H1 (cell line): ENCODE data around the gene HIVEP2. TPM values are rescaled to one million over a fixed set of nuclear protein-coding genes. Genes with fewer than 3 reads are reported as not detected.

Experiments
- CTCF ChIA-PET: fragments of 300-600 bp; sonication (Branson Sonifier 250); formaldehyde crosslinking; loops from one replicate; lab custom pipeline; 2021; ENCODE audit not compliant: partially characterized antibody; lab: Charles Lee
- POLR2A ChIA-PET: fragments of 300-600 bp; sonication (Branson Sonifier 250); formaldehyde crosslinking; loops from one replicate; lab custom pipeline; 2021; ENCODE audit warnings: inconsistent platforms; ENCODE audit not compliant: partially characterized antibody; lab: Charles Lee
- DNase-seq, 2 experiments: peaks; one replicate each; pipeline versions ENCODE4 v3.0.0 to v3.0.0-alpha.2; 2010 to 2022; ENCODE audit warnings: low spot score in 2 of 2, low read depth in 1 of 2, mixed read lengths in 1 of 2
- FAIRE-seq: peaks from 2 replicates; lab custom pipeline; 2011; peaks lifted over from hg19 to GRCh38; lab: Jason Lieb, UNC
- H2AFZ ChIP-seq: 2 replicates; pipeline ENCODE4 v1.8.1; 2012; ENCODE audit warnings: low read length, inconsistent platforms
- H2AK5ac ChIP-seq: 2 replicates; pipeline ENCODE4 v1.6.1; 2013; ENCODE audit warnings: low read depth, low read length
- H2BK120ac ChIP-seq: replicated peaks from 2 replicates; pipeline ENCODE3; 2013; ENCODE audit warnings: low read depth, low read length, inconsistent platforms
- H2BK12ac ChIP-seq: 2 replicates; pipeline ENCODE4 v1.6.1; 2013; ENCODE audit warnings: low read depth, low read length
- H2BK15ac ChIP-seq: 2 replicates; pipeline ENCODE4 v1.6.1; 2013; ENCODE audit warnings: low read length
- H2BK20ac ChIP-seq: 2 replicates; pipeline ENCODE4 v1.6.1; 2013; ENCODE audit warnings: low read length
- H2BK5ac ChIP-seq: 2 replicates; pipeline ENCODE4 v1.6.1; 2013; ENCODE audit warnings: low read depth, low read length
- H3K14ac ChIP-seq: 2 replicates; pipeline ENCODE4 v1.6.1; 2013; ENCODE audit warnings: inconsistent platforms; ENCODE audit not compliant: insufficient read length
- H3K18ac ChIP-seq: 2 replicates; pipeline ENCODE4 v1.6.1; 2013; ENCODE audit warnings: low read length; ENCODE audit errors: extremely low read depth
- H3K23ac ChIP-seq: 2 replicates; pipeline ENCODE4 v1.6.1; 2013; ENCODE audit warnings: inconsistent platforms; ENCODE audit not compliant: insufficient read length
- H3K23me2 ChIP-seq: 2 replicates; pipeline ENCODE4 v1.6.1; 2013; ENCODE audit warnings: low read depth, low read length
- H3K27ac ChIP-seq: 2 replicates; pipeline ENCODE4 v1.6.1; 2011; ENCODE audit warnings: low read depth, low read length, inconsistent platforms
- H3K27me3 ChIP-seq, 4 experiments: replicated peaks in 1 of 4; 1 replicate in 1 of 4; 2 replicates in 3 of 4; pipeline versions ENCODE4 v1.6.1 to v1.8.1; 2011 to 2013; ENCODE audit warnings: low read length in 3 of 4, mild to moderate bottlenecking in 3 of 4, inconsistent platforms in 2 of 4, mixed read lengths in 2 of 4, moderate library complexity in 1 of 4; ENCODE audit not compliant: control insufficient read depth in 3 of 4, insufficient read depth in 3 of 4; ENCODE audit errors: extremely low read depth in 1 of 4
- H3K36me3 ChIP-seq, 4 experiments: 2 replicates each; pipeline versions ENCODE4 v1.6.1 to v1.8.1; 2011 to 2013; ENCODE audit warnings: mild to moderate bottlenecking in 4 of 4, low read length in 3 of 4, moderate library complexity in 2 of 4, control low read depth in 1 of 4, inconsistent platforms in 1 of 4; ENCODE audit not compliant: insufficient read depth in 4 of 4, control insufficient read depth in 2 of 4
- H3K4ac ChIP-seq: replicated peaks from 2 replicates; pipeline ENCODE3; 2013; ENCODE audit warnings: low read length, low read depth, mixed read lengths, inconsistent platforms; ENCODE audit not compliant: insufficient read length
- H3K4me1 ChIP-seq, 4 experiments: replicated peaks in 1 of 4; 1 replicate in 1 of 4; 2 replicates in 3 of 4; pipeline versions ENCODE4 v1.6.1 to v1.8.1; 2011 to 2013; ENCODE audit warnings: low read length in 3 of 4, inconsistent platforms in 2 of 4, mixed read lengths in 1 of 4; ENCODE audit not compliant: insufficient read depth in 4 of 4, control insufficient read depth in 3 of 4
- H3K4me2 ChIP-seq, 2 experiments: 2 replicates each; pipeline versions ENCODE4 v1.6.1 to v1.8.1; 2011 to 2013; ENCODE audit warnings: low read depth in 2 of 2, low read length in 2 of 2, control low read depth in 1 of 2, inconsistent platforms in 1 of 2, mild to moderate bottlenecking in 1 of 2; ENCODE audit not compliant: insufficient read depth in 1 of 2
- H3K4me3 ChIP-seq, 4 experiments: fragments of 200-600, 300-600 bp in 1 of 4; sonication (generic), shearing (Covaris generic), sonication (Bioruptor Twin) in 1 of 4; 2 replicates each; pipeline versions ENCODE4 v1.5.1 to v1.8.1; 2011 to 2016; ENCODE audit warnings: low read length in 4 of 4, low read depth in 3 of 4, control low read depth in 2 of 4, inconsistent platforms in 2 of 4, mild to moderate bottlenecking in 2 of 4, mixed read lengths in 1 of 4, moderate library complexity in 1 of 4; ENCODE audit not compliant: insufficient read depth in 2 of 4; ENCODE audit errors: extremely low read depth in 1 of 4
- H3K56ac ChIP-seq: replicated peaks from 2 replicates; pipeline ENCODE3; 2013; ENCODE audit warnings: low read depth, mild to moderate bottlenecking, mixed read lengths, low read length, inconsistent platforms; ENCODE audit not compliant: insufficient read length
- H3K79me1 ChIP-seq: 2 replicates; pipeline ENCODE4 v1.6.1; 2013; ENCODE audit warnings: low read depth, low read length, control low read depth
- H3K79me2 ChIP-seq, 2 experiments: 2 replicates each; pipeline versions ENCODE4 v1.6.1 to v1.8.1; 2012 to 2013; ENCODE audit warnings: low read length in 2 of 2, mild to moderate bottlenecking in 2 of 2, inconsistent platforms in 1 of 2; ENCODE audit not compliant: insufficient read depth in 2 of 2, control insufficient read depth in 1 of 2
- H3K9ac ChIP-seq, 4 experiments: replicated peaks in 1 of 4; 1 replicate in 1 of 4; 2 replicates in 3 of 4; pipeline versions ENCODE4 v1.6.1 to v1.8.1; 2011 to 2013; ENCODE audit warnings: low read depth in 3 of 4, low read length in 3 of 4, control low read depth in 2 of 4, mild to moderate bottlenecking in 2 of 4, moderate library complexity in 2 of 4, inconsistent platforms in 1 of 4; ENCODE audit errors: extremely low read depth in 1 of 4
- H3K9me3 ChIP-seq, 2 experiments: 2 replicates each; pipeline versions ENCODE4 v1.6.1 to v1.8.1; 2012 to 2013; ENCODE audit warnings: mild to moderate bottlenecking in 2 of 2, moderate library complexity in 2 of 2, control low read depth in 1 of 2, inconsistent platforms in 1 of 2, low read depth in 1 of 2, low read length in 1 of 2, mixed read lengths in 1 of 2; ENCODE audit not compliant: insufficient read depth in 2 of 2
- H4K20me1 ChIP-seq, 2 experiments: replicated peaks in 1 of 2; 2 replicates each; pipeline versions ENCODE3 to v1.8.1; 2011 to 2013; ENCODE audit warnings: inconsistent platforms in 2 of 2, low read length in 2 of 2, mild to moderate bottlenecking in 1 of 2; ENCODE audit not compliant: insufficient read depth in 2 of 2, control insufficient read depth in 1 of 2
- H4K5ac ChIP-seq: 2 replicates; pipeline ENCODE4 v1.6.1; 2013; ENCODE audit warnings: low read length, low read depth, mixed read lengths, inconsistent platforms; ENCODE audit not compliant: insufficient read length
- H4K8ac ChIP-seq: 2 replicates; pipeline ENCODE4 v1.8.0; 2013; ENCODE audit warnings: mild to moderate bottlenecking, moderate library complexity, low read length, inconsistent platforms; ENCODE audit not compliant: insufficient read depth; ENCODE audit errors: extremely low read depth
- H4K91ac ChIP-seq: replicated peaks from 2 replicates; pipeline ENCODE3; 2013; ENCODE audit warnings: low read length, mixed read lengths, inconsistent platforms; ENCODE audit not compliant: insufficient read length
- EGR1 ChIP-seq: IDR thresholded peaks from 2 replicates; pipeline ENCODE4 v1.6.1; 2011; ENCODE audit warnings: low read depth, low read length, borderline replicate concordance
- JUND ChIP-seq: IDR thresholded peaks from 2 replicates; pipeline ENCODE4 v1.6.1; 2011; ENCODE audit warnings: mild to moderate bottlenecking, improper control_type of control experiment, low read length
- KDM1A ChIP-seq: fragments of 200-600, 300-600 bp; sonication (generic); IDR thresholded peaks from 2 replicates; pipeline ENCODE4 v1.7.1; 2016; ENCODE audit warnings: mild to moderate bottlenecking, low read length, borderline replicate concordance
- MAFK ChIP-seq: IDR thresholded peaks from 2 replicates; pipeline ENCODE4 v1.6.1; 2012; ENCODE audit warnings: low read depth, mild to moderate bottlenecking, improper control_type of control experiment, low read length
- NRF1 ChIP-seq: IDR thresholded peaks from 2 replicates; pipeline ENCODE4 v1.6.1; 2011; ENCODE audit warnings: mild to moderate bottlenecking, low read depth, low read length, improper control_type of control experiment
- POLR2A ChIP-seq, 2 experiments: IDR thresholded peaks; 1 replicate in 1 of 2; 2 replicates in 1 of 2; pipeline ENCODE4 v1.6.1; 2011; ENCODE audit warnings: low read depth in 2 of 2, low read length in 2 of 2, mild to moderate bottlenecking in 2 of 2; ENCODE audit errors: control extremely low read depth in 1 of 2
- RBBP5 ChIP-seq: IDR thresholded peaks from 2 replicates; pipeline ENCODE4 v1.7.1; 2012; ENCODE audit warnings: low read depth, mild to moderate bottlenecking, inconsistent platforms, low read length, moderate library complexity, borderline replicate concordance
- RNF2 ChIP-seq: fragments of 200-900, 300-1000 bp; sonication (generic); IDR thresholded peaks from 2 replicates; pipeline ENCODE4 v1.7.1; 2016; ENCODE audit warnings: borderline replicate concordance, low read depth, mild to moderate bottlenecking, antibody characterized with exemption, low read length; ENCODE audit not compliant: poor library complexity, severe bottlenecking; ENCODE audit errors: missing control alignments
- SP4 ChIP-seq: IDR thresholded peaks from 2 replicates; pipeline ENCODE4 v1.6.1; 2012; ENCODE audit warnings: low read length, inconsistent platforms
- TAF1 ChIP-seq: IDR thresholded peaks from 2 replicates; pipeline ENCODE4 v1.6.1; 2011; ENCODE audit warnings: mild to moderate bottlenecking, low read depth, low read length
- TBP ChIP-seq: IDR thresholded peaks from 2 replicates; pipeline ENCODE4 v1.6.1; 2011; ENCODE audit warnings: low read depth, low read length, improper control_type of control experiment
- TCF12 ChIP-seq: IDR thresholded peaks from 2 replicates; pipeline ENCODE4 v1.6.1; 2011; ENCODE audit warnings: low read depth, mild to moderate bottlenecking, low read length
- WGBS, 2 experiments: shearing (Covaris generic) in 1 of 2; methylation state at CpG; one replicate each; pipeline versions ENCODE4 v1.1.6 to v1.1.7; 2013 to 2015; ENCODE audit warnings: low lambda C conversion rate in 2 of 2, mixed read lengths in 2 of 2, inconsistent platforms in 1 of 2, low coverage in 1 of 2, missing lambda C conversion rate in 1 of 2; ENCODE audit not compliant: insufficient replicate concordance in 2 of 2, insufficient coverage in 1 of 2, insufficient read length in 1 of 2; ENCODE audit errors: extremely low coverage in 1 of 2, missing lambda C conversion rate in 1 of 2; 5-methylcytosine and 5-hydroxymethylcytosine counted together
- polyA plus RNA-seq, 7 experiments: library from polyadenylated mRNA; depleted of rRNA in 3 of 7; stranded (reverse) in 5 of 7; unstranded in 2 of 7; fragments of >200 nt in 5 of 7; fragments of 200-250 nt in 2 of 7; gene quantifications; 1 replicate in 5 of 7; 2 replicates in 1 of 7; 4 replicates in 1 of 7; pipeline versions ENCODE4 v1.2.1 to v1.2.3, GENCODE V29; 2011 to 2013; ENCODE audit warnings: missing spikeins in 2 of 7, mixed read lengths in 2 of 7
- total RNA-seq: library from RNA; stranded (reverse); fragmentation: NEBNext Ultra II Directional; extraction: Animal tissue kit (Norgen Biotek cat#: 25700); gene quantifications from 2 replicates; pipeline ENCODE4 v1.2.1, GENCODE V29; 2021

HIVEP2 gene
- total and polyA plus RNA-seq, 2 of the 8 experiments (the other 6 are each of a cell fraction or from before 2014, with no cell fraction given) = 2.2 to 6.1 TPM

- H2BK12ac ChIP-seq = no peak overlapping the region; the same call in 1 of the 2 replicates
- FAIRE-seq (peak; percentile 48), DNase-seq (peak in 1 of 2 experiments; percentile 61)
- no peaks in the 10 kb centered on the region; a peak in 1 of 4 replicates for H3K79me2 ChIP-seq
- no peak overlapping the region for H3K23ac ChIP-seq
- H2BK120ac ChIP-seq = no peak overlapping the region
- H3K23me2 ChIP-seq = no peaks in the 10 kb centered on the region
- H3K27me3 ChIP-seq = no peaks in the 10 kb centered on the region
- H4K91ac ChIP-seq = no peak overlapping the region
- H3K4me1 ChIP-seq = peaks cover 4 to 17% (median 10%) of the 10 kb centered on the region in 4 experiments; a peak in 5 of 7 replicates
- no peak overlapping the region for H3K9ac ChIP-seq
- H3K18ac ChIP-seq = peak overlapping the region; percentile 9; the same call in 1 of the 2 replicates
- H3K4me3 ChIP-seq = peak overlapping the region in 1 of 4 experiments; percentile 38; a peak in 4 of 8 replicates
- ChIA-PET CTCF (interaction anchor here (1.0 to 1.5 kb wide), 3 partner anchors 13 to 141 kb away, joined by 3 to 5 read pairs (median 3); no protein-coding TSS in a partner anchor), POLR2A (interaction anchor here (0.6 to 1.2 kb wide), 3 partner anchors 21 to 234 kb away, joined by 3 to 4 read pairs (median 3); no protein-coding TSS in a partner anchor)
- no peak overlapping the region; the same call in 1 of the 2 replicates for H2BK15ac ChIP-seq
- no peak overlapping the region for H3K56ac ChIP-seq
- H3K4me2 ChIP-seq = peak overlapping the region; percentile 59 to 62
- H3K9me3 ChIP-seq = no peaks in the 10 kb centered on the region
- peak overlapping the region; percentile 21 for H2BK5ac ChIP-seq
- H4K5ac ChIP-seq = no peak overlapping the region
- no peak overlapping the region; the same call in 1 of the 2 replicates for H3K27ac ChIP-seq
- H3K79me1 ChIP-seq = no peaks in the 10 kb centered on the region
- H3K14ac ChIP-seq = no peak overlapping the region
- 29 to 100% methylated on average over 1 to 10 of the region's 10 CpGs for WGBS, 2 experiments
- no peaks in the 10 kb centered on the region for H3K36me3 ChIP-seq
- no peak overlapping the region for H3K4ac ChIP-seq
- no peaks in the 10 kb centered on the region for H4K20me1 ChIP-seq
- H4K8ac ChIP-seq = no peak overlapping the region
- 0 out of 2 replicates have a peak overlapping the region, but pooled peaks have one; percentile 51 for H2BK20ac ChIP-seq
- no peak overlapping the region; the same call in 1 of the 2 replicates for H2AK5ac ChIP-seq
- peak overlapping the region; percentile 39; the same call in 1 of the 2 replicates for H2AFZ ChIP-seq
- TF ChIP-seq TCF12 = no peak
- 0 out of 3 replicates have a peak, but pooled peaks of 1 of the 2 experiments have one; percentile 40 for TF ChIP-seq POLR2A (IDR thresholded peaks at IDR 0.05; ENCODE audit: control extremely low read depth in 1 of 2, low read depth in 2 of 2, low read length in 2 of 2)
- TF ChIP-seq RBBP5 = peak; percentile 65; the same call in 1 of the 2 replicates
- TF ChIP-seq RNF2 = no peak
- no peak for TF ChIP-seq SP4
- TF ChIP-seq TBP = no peak
- no peak for TF ChIP-seq MAFK
- TF ChIP-seq TAF1 = peak; percentile 42; the same call in 1 of the 2 replicates
- no peak for TF ChIP-seq EGR1
- TF ChIP-seq NRF1 = no peak
- no peak for TF ChIP-seq JUND
- TF ChIP-seq KDM1A = no peak
These were observed 59.7 kb downstream of the HIVEP2 start for GRCh38 chr6:142885182-142885867.
